ENCODE measurements around the gene ASTN2. TPM values are rescaled to one million over a fixed set of nuclear protein-coding genes. Genes with fewer than 3 reads are reported as not detected.
"Not testable (repeated sequence)": the region's sequence is repeated elsewhere in the genome, so short reads cannot be mapped to it uniquely, and the experiment has no call there.

The ASTN2 gene
- total RNA-seq, 1 donor from 2014 or later, result 15.9 TPM

- no peak overlapping the region for H3K27ac Mint-ChIP-seq
- DNase-seq (ENCODE audit: extremely low spot score, unreplicated experiment), result no peak
- TF ChIP-seq, protein P1, sequence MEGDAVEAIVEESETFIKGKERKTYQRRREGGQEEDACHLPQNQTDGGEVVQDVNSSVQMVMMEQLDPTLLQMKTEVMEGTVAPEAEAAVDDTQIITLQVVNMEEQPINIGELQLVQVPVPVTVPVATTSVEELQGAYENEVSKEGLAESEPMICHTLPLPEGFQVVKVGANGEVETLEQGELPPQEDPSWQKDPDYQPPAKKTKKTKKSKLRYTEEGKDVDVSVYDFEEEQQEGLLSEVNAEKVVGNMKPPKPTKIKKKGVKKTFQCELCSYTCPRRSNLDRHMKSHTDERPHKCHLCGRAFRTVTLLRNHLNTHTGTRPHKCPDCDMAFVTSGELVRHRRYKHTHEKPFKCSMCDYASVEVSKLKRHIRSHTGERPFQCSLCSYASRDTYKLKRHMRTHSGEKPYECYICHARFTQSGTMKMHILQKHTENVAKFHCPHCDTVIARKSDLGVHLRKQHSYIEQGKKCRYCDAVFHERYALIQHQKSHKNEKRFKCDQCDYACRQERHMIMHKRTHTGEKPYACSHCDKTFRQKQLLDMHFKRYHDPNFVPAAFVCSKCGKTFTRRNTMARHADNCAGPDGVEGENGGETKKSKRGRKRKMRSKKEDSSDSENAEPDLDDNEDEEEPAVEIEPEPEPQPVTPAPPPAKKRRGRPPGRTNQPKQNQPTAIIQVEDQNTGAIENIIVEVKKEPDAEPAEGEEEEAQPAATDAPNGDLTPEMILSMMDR (conservative IDR thresholded peaks at IDR 0.05), result no peak
- H3K4me3 Mint-ChIP-seq, result no peak overlapping the region
- peaks cover 31% of the 10 kb centered on the region for H3K27me3 Mint-ChIP-seq
- no peaks in the 10 kb centered on the region for H3K4me1 Mint-ChIP-seq (ENCODE audit: unreplicated experiment)
- H3K36me3 Mint-ChIP-seq, result no peaks in the 10 kb centered on the region
- no peaks in the 10 kb centered on the region for H3K9me3 Mint-ChIP-seq
Observed at GRCh38 chr9:116891424-116891823, 523.4 kb downstream of the ASTN2 start.

- H3K4me1 Mint-ChIP-seq (ENCODE audit: unreplicated experiment); H3K27ac Mint-ChIP-seq; H3K4me3 Mint-ChIP-seq; H3K36me3 Mint-ChIP-seq; DNase-seq (ENCODE audit: extremely low spot score, unreplicated experiment); H3K9me3 Mint-ChIP-seq: not testable (repeated sequence)
- H3K27me3 Mint-ChIP-seq, result peaks cover 21% of the 10 kb centered on the region
Observed at GRCh38 chr9:116888476-116888875, 526.4 kb downstream of the ASTN2 start.

DNA sequence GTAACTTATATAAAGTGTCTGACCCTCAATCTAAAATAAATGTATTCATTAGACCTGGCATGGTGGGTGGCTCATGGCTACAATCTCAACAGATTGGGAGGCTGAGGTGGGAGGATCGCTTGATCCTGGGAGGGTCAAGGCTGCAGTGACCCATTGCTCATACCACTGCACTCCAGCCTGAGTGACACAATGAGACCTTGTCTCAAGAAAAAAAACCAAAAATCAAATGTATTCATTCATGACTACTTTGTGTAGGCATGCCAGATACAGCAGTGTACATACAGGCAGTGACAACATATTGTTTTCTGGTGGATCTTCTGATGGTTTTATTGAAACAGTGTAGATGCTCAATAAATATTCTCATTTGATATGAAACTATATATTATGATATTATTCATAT, 526.8 kb downstream of the ASTN2 start:
- Mint-ChIP-seq H3K36me3 (no peaks in the 10 kb centered on the region), H3K27ac (no peak overlapping the region)
- TF ChIP-seq, protein P1 (conservative IDR thresholded peaks at IDR 0.05), result no peak

GRCh38 chr9:116883676-116884075, 531.2 kb downstream of the ASTN2 start:
- H3K4me1 Mint-ChIP-seq (ENCODE audit: unreplicated experiment), result no peaks in the 10 kb centered on the region

More for the DNA sequence above, 526.8 kb downstream of the ASTN2 start:
- Mint-ChIP-seq H3K4me1 (ENCODE audit: unreplicated experiment) (no peaks in the 10 kb centered on the region), H3K4me3 (no peak overlapping the region), H3K27me3 (peaks cover 17% of the 10 kb centered on the region), H3K9me3 (no peaks in the 10 kb centered on the region)
- no peak for DNase-seq (ENCODE audit: extremely low spot score, unreplicated experiment)

DNA sequence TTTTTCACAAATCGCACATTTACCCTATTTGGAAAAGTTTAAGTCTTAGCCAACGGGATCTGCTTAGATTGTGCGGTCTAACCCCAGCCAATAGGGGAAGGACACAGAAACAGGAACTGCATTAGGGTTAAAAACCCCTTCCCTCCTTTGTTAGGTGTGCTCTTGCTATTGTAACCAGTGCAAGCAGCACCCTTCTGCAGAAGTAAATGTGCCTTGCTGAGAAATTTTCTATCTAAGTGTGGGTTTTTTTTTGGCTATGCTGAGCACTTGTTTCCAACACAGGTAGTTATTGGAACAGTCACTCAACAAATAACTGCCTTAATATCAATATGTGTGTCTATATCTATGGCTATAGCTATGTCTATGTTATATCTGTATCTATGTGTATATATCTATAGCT, 537.8 kb downstream of the ASTN2 start:
- Mint-ChIP-seq H3K36me3 (no peaks in the 10 kb centered on the region), H3K9me3 (no peaks in the 10 kb centered on the region), H3K27ac (no peak overlapping the region), H3K27me3 (peaks cover 13% of the 10 kb centered on the region), H3K4me3 (no peak overlapping the region), H3K4me1 (ENCODE audit: unreplicated experiment) (no peaks in the 10 kb centered on the region)
- DNase-seq (ENCODE audit: extremely low spot score, unreplicated experiment), result no peak
- TF ChIP-seq, protein P1 (conservative IDR thresholded peaks at IDR 0.05), result no peak

More at GRCh38 chr9:116883676-116884075, 531.2 kb downstream of the ASTN2 start:
- DNase-seq (ENCODE audit: extremely low spot score, unreplicated experiment), result no peak
- no peaks in the 10 kb centered on the region for H3K9me3 Mint-ChIP-seq
- TF ChIP-seq, protein P1 (conservative IDR thresholded peaks at IDR 0.05), result no peak
- no peak overlapping the region for H3K4me3 Mint-ChIP-seq
- no peaks in the 10 kb centered on the region for H3K36me3 Mint-ChIP-seq
- H3K27ac Mint-ChIP-seq, result no peak overlapping the region
- H3K27me3 Mint-ChIP-seq, result peaks cover 6% of the 10 kb centered on the region

GRCh38 chr9:116875576-116875975, 539.3 kb downstream of the ASTN2 start:
- H3K4me3 Mint-ChIP-seq, result no peak overlapping the region
- peaks cover 3% of the 10 kb centered on the region for H3K4me1 Mint-ChIP-seq (ENCODE audit: unreplicated experiment)
- peaks cover 17% of the 10 kb centered on the region for H3K27me3 Mint-ChIP-seq
- no peak for DNase-seq (ENCODE audit: extremely low spot score, unreplicated experiment)
- TF ChIP-seq, protein P1 (conservative IDR thresholded peaks at IDR 0.05), result no peak
- H3K9me3 Mint-ChIP-seq, result peaks cover 2% of the 10 kb centered on the region
- H3K27ac Mint-ChIP-seq, result no peak overlapping the region
- H3K36me3 Mint-ChIP-seq, result no peaks in the 10 kb centered on the region
